Measurements from ENCODE around the gene CUX1. TPM values are rescaled to one million over a fixed set of nuclear protein-coding genes. Genes with fewer than 3 reads are reported as not detected.

Gene CUX1
- total RNA-seq, 4 donors from 2014 or later: 56.9 to 124 (median 93.2) TPM

DNA sequence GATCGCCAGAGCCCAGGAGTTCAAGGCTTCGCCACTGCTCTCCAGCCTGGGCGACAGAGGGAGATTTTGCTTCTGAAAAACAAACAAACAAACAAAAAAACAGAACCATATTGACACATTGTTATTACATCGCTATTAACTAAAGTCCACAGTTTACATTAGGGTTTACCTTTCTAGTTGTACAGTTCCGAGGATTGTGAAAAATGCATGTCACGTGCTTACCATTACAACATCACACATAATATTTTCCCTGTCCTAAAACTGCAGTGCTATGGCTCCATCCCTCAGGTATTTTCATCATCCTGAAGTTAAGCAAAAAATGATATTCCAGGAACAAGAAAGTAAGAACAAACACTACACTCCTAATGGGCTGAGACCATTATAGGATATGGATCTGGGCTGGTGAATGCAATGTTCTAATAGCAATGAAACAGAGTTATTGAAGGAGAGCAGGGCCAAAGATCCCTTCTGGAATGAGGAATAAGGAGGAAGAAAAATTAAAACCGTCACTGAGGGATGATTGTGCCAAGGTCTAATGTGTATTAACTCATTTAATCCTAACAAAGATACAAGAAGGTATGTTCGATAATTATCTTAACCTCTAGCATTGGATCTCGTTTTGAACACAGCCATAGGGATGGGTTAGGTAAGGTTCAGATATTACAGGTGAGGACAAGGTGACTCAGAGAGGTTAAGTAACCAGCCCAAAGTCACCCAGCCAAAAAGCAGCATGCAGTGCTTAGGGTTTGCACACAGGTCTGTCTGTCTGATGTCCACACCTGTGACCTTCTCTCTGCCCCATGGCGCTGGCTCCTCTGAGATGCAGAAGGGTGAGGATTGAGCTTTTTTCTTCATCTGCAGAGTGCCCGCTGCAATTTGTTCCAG lies 14.0 kb upstream of the CUX1 start:
- TF ChIP-seq POLR2AphosphoS5 (IDR thresholded peaks at IDR 0.05): no peak
- no peak for TF ChIP-seq EP300 (IDR thresholded peaks at IDR 0.05; ENCODE audit: low read depth)
- no peak for TF ChIP-seq CTCF (IDR thresholded peaks at IDR 0.05)
- no peak for TF ChIP-seq POLR2A (IDR thresholded peaks at IDR 0.05)
- Histone ChIP-seq H3K27me3 (peaks cover 28% of the 10 kb centered on the region), H3K4me3 (no peak overlapping the region), H3K9me3 (no peaks in the 10 kb centered on the region), H3K36me3 (no peaks in the 10 kb centered on the region), H3K27ac (no peak overlapping the region), H3K4me1 (peaks cover 5 to 24% (median 14%) of the 10 kb centered on the region in 4 donors)
- DNase-seq: no peak
- WGBS, 2 donors (ENCODE audit: low coverage in 1 of 2): 59 to 69% methylated on average over 9 to 11 of the region's 11 CpGs
- intact Hi-C loops (cut with DNase I; ENCODE audit: low total_unique reads) (loop anchor here (10.0 kb wide), 1 partner anchor 49 kb away; no protein-coding TSS in a partner anchor), in situ Hi-C loops (cut with MboI; ENCODE audit: low pct_ligation_motif_present in 1 of 4, low pct_unique_long_range_greater_than_20kb in 1 of 4, low sequenced_read_pairs in 3 of 4) (no loop called here)

DNA sequence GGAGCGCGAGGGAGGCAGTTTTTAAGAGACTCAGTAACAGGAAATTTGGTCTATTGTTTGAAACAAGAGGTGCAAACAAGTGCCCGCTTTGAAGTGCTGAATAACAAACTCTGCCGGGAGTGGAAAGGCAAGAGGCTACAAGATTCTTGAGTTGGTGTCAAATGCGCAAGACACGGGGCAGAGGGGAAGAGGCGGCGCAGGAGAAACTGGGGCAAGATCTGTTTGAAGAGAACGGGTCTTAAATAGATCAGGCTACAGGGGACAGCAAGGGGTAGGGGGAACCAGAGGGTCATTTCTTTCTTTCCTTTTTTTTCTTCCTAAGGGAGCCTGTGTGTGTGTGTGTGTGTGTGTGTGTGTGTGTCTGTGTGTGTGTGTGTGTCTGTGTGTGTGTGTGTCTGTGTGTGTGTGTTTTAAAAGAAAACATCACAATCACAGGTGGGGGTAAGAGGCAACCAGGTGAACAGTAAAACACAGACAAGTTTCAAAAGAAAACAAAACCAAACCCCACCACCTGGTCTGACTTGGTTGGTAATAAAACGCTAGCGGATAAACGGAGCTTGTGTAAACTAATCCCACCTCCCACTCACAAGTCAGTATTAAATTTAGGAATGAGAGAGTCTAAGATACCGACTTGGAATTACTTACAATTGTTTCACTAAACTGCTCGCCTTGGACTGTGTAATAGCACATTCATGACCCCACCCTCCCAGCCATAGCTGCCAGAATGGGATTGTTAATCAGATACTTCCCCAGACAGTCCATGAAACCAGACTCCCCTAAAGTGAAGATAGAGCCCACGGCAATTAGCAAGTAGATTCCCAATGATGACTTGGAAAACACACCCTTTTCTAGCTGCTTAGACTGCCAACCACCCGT lies 13.1 kb upstream of the CUX1 start:
- Histone ChIP-seq H3K27ac (no peak overlapping the region), H3K27me3 (peaks cover 28% of the 10 kb centered on the region), H3K9me3 (no peaks in the 10 kb centered on the region), H3K4me3 (no peak overlapping the region), H3K36me3 (no peaks in the 10 kb centered on the region), H3K4me1 (peaks cover 5 to 24% (median 14%) of the 10 kb centered on the region in 4 donors)
- TF ChIP-seq EP300 (IDR thresholded peaks at IDR 0.05; ENCODE audit: low read depth) (no peak), POLR2A (IDR thresholded peaks at IDR 0.05) (no peak)
- intact Hi-C loops (cut with DNase I; ENCODE audit: low total_unique reads): loop anchor here (10.0 kb wide), 1 partner anchor 50 kb away; no protein-coding TSS in a partner anchor
- DNase-seq: peak; percentile 31
- in situ Hi-C loops (cut with MboI; ENCODE audit: low pct_ligation_motif_present in 1 of 4, low pct_unique_long_range_greater_than_20kb in 1 of 4, low sequenced_read_pairs in 3 of 4): no loop called here
- WGBS, 2 donors (ENCODE audit: low coverage in 1 of 2): 8 to 10% methylated on average over 3 to 16 of the region's 16 CpGs

- intact Hi-C loops (cut with DNase I; ENCODE audit: low total_unique reads): loop anchor here (10.0 kb wide), 1 partner anchor 50 kb away; no protein-coding TSS in a partner anchor
- H3K36me3 ChIP-seq: no peaks in the 10 kb centered on the region
- H3K4me1 ChIP-seq: peaks cover 5 to 24% (median 14%) of the 10 kb centered on the region in 4 donors
- in situ Hi-C loops (cut with MboI; ENCODE audit: low pct_ligation_motif_present in 1 of 4, low pct_unique_long_range_greater_than_20kb in 1 of 4, low sequenced_read_pairs in 3 of 4): no loop called here
- TF ChIP-seq CTCF (IDR thresholded peaks at IDR 0.05) (peak; percentile 31 to 52 (median 48)), EP300 (IDR thresholded peaks at IDR 0.05; ENCODE audit: low read depth) (no peak)
- H3K27ac ChIP-seq: no peak overlapping the region
- WGBS, 2 donors (ENCODE audit: low coverage in 1 of 2): 0 to 35% methylated on average over 3 to 10 of the region's 10 CpGs
- DNase-seq: peak; percentile 34
- H3K9me3 ChIP-seq: no peaks in the 10 kb centered on the region
- peaks cover 28% of the 10 kb centered on the region for H3K27me3 ChIP-seq
- no peak overlapping the region for H3K4me3 ChIP-seq
These were observed 12.5 kb upstream of the CUX1 start for GRCh38 chr7:101804967-101805366.

DNA sequence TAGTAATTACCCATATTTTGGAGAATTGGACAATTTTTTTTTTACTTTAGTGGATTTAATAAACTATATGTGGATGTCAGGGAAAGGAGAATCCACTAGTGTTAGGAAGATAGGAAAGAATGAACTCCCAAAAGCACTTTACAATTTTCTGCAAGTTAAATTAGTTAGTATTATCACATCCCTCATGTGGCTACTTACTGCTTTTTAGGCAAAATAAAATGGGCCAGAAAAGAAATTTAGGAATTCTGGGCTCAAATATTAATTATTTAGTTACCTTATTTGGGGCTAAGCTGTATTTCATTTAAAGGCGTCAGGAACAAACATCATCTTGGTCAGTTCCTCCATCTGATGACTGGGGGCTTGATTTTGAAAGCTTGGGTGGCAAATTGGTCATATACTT lies 4.8 kb upstream of the CUX1 start:
- WGBS, 2 donors (ENCODE audit: low coverage in 1 of 2): 86% methylated on average over 1 of the region's 1 CpG; no CpG with 5 or more reads in 1 of the 2 donors
- no peaks in the 10 kb centered on the region for H3K36me3 ChIP-seq
- H3K4me1 ChIP-seq: peaks cover 0 to 11% (median 8%) of the 10 kb centered on the region in 4 donors
- in situ Hi-C loops (cut with MboI; ENCODE audit: low pct_ligation_motif_present in 1 of 4, low pct_unique_long_range_greater_than_20kb in 1 of 4, low sequenced_read_pairs in 3 of 4): loop anchor here in 2 of 4 donors (5.0 to 10.0 kb wide), 2 partner anchors 125 to 128 kb away; no protein-coding TSS in a partner anchor
- no peaks in the 10 kb centered on the region for H3K27me3 ChIP-seq
- TF ChIP-seq POLR2A (IDR thresholded peaks at IDR 0.05) (no peak), POLR2AphosphoS5 (IDR thresholded peaks at IDR 0.05) (no peak), EP300 (IDR thresholded peaks at IDR 0.05; ENCODE audit: low read depth) (no peak), CTCF (IDR thresholded peaks at IDR 0.05) (no peak)
- H3K9me3 ChIP-seq: no peaks in the 10 kb centered on the region
- H3K4me3 ChIP-seq: no peak overlapping the region
- no peak overlapping the region for H3K27ac ChIP-seq
- DNase-seq: no peak
- intact Hi-C loops (cut with DNase I; ENCODE audit: low total_unique reads): loop anchor here (10.0 kb wide), 3 partner anchors 72 to 312 kb away; no protein-coding TSS in a partner anchor
